ENCODE data around the gene NEK7. TPM values are rescaled to one million over a fixed set of nuclear protein-coding genes. Genes with fewer than 3 reads are reported as not detected.

The NEK7 gene
- polyA plus RNA-seq, 3 donors from 2014 or later: 42.7 to 47.4 (median 47.3) TPM

DNA sequence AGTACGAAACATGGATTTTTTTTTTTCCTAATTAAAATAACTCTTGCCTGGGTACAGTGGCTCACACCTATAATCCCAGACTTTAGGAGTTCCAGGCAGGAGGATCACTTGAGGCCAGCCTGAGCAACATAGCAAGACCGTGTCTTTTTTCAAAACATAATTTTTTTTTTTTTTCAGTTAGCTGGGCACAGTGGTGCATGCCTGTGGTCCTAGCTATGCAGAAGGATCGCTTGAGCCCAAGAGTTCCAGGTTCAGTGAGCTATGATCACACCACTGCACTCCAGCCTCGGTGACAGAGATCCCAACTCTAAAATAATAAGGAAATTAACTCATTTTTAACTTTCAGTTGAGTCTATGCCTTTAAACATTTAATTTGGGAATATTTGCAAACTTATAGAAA, 170.1 kb downstream of the NEK7 start:
- DNase-seq: no peak
- H3K4me1 Mint-ChIP-seq: no peaks in the 10 kb centered on the region
- peaks cover 5 to 6% (median 6%) of the 10 kb centered on the region in 3 donors for H3K27me3 Mint-ChIP-seq (ENCODE audit: low read depth in 3 of 3)
- no peaks in the 10 kb centered on the region for H3K36me3 Mint-ChIP-seq
- H3K27ac Mint-ChIP-seq: no peak overlapping the region
- H3K9me3 Mint-ChIP-seq: no peaks in the 10 kb centered on the region
- H3K4me3 Mint-ChIP-seq: no peak overlapping the region

DNA sequence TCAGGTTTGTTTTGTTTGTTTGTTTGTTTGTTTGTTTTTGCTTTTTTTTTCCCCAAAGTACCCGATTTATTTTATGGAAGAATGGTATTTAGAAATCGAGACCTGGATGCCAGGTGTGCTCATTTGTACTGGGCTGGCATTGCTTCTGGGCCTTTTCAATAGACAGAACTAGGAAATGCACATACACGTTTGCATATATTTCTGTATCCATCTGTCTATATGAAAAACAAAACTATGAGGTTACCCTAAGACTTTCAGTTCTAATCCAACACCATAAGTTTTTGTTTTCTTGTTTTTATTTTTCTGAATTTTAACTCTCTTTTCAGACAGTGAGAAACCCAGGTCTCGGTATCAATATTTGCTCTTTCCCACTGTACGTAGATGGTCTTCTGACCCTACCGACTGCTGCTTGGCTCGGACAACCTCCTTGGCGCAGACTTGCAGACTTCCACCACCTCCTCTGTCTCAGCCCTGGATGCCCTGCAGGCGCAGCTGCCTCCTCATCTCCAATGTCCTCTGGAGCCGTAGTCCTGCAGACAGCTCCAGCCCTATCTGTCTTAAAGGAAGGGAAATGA, 171.7 kb downstream of the NEK7 start:
- Mint-ChIP-seq H3K4me3 (no peak overlapping the region), H3K27me3 (ENCODE audit: low read depth in 3 of 3) (peaks cover 5 to 6% (median 6%) of the 10 kb centered on the region in 3 donors), H3K36me3 (no peaks in the 10 kb centered on the region), H3K27ac (peak overlapping the region in 1 of 6 donors; percentile 54), H3K4me1 (no peaks in the 10 kb centered on the region), H3K9me3 (no peaks in the 10 kb centered on the region)
- DNase-seq: no peak

- Mint-ChIP-seq H3K27ac (no peak overlapping the region), H3K36me3 (no peaks in the 10 kb centered on the region), H3K27me3 (ENCODE audit: low read depth in 3 of 3) (peaks cover 4 to 5% (median 4%) of the 10 kb centered on the region in 3 donors), H3K9me3 (peaks cover 0 to 2% (median 0%) of the 10 kb centered on the region in 6 donors), H3K4me1 (no peaks in the 10 kb centered on the region), H3K4me3 (no peak overlapping the region)
- no peak for DNase-seq
Measured at GRCh38 chr1:198330982-198331615, 174.3 kb downstream of the NEK7 start.

DNA sequence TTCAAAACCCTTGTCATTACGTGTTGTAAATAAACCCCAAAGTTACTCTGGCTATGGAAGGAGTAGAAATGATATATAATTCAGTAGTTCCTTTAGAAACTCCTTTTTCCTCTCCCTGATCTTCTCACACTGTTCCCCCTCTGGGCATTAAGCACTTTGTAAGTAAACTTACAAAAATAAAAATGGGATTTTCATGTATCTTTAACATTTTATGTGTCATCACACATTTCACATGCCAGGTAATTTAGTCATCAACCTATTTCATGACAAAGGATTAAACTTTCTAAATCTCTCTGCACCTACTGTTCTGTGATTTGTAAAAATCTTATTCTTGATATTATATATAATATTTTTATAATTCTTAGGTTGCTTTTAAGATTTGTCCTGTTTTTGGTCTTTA, 176.9 kb downstream of the NEK7 start:
- Mint-ChIP-seq H3K9me3 (peaks cover 0 to 2% (median 0%) of the 10 kb centered on the region in 6 donors), H3K27ac (no peak overlapping the region), H3K4me3 (no peak overlapping the region), H3K27me3 (ENCODE audit: low read depth in 3 of 3) (peaks cover 3 to 4% (median 3%) of the 10 kb centered on the region in 3 donors), H3K36me3 (no peaks in the 10 kb centered on the region), H3K4me1 (no peaks in the 10 kb centered on the region)
- no peak for DNase-seq

GRCh38 chr1:198335663-198336062, 178.9 kb downstream of the NEK7 start:
- no peak for DNase-seq
- Mint-ChIP-seq H3K27me3 (ENCODE audit: low read depth in 3 of 3) (peaks cover 2% of the 10 kb centered on the region in 3 donors), H3K9me3 (peaks cover 0 to 2% (median 0%) of the 10 kb centered on the region in 6 donors), H3K27ac (no peak overlapping the region), H3K4me1 (no peaks in the 10 kb centered on the region), H3K36me3 (peaks cover 0 to 3% (median 0%) of the 10 kb centered on the region in 3 donors), H3K4me3 (no peak overlapping the region)

GRCh38 chr1:198337886-198338285, 181.1 kb downstream of the NEK7 start:
- Mint-ChIP-seq H3K4me1 (no peaks in the 10 kb centered on the region), H3K36me3 (peaks cover 0 to 3% (median 0%) of the 10 kb centered on the region in 3 donors), H3K27me3 (ENCODE audit: low read depth in 3 of 3) (peaks cover 0 to 2% (median 0%) of the 10 kb centered on the region in 3 donors), H3K4me3 (no peak overlapping the region), H3K27ac (no peak overlapping the region), H3K9me3 (peaks cover 0 to 2% (median 0%) of the 10 kb centered on the region in 6 donors)
- no peak for DNase-seq

DNA sequence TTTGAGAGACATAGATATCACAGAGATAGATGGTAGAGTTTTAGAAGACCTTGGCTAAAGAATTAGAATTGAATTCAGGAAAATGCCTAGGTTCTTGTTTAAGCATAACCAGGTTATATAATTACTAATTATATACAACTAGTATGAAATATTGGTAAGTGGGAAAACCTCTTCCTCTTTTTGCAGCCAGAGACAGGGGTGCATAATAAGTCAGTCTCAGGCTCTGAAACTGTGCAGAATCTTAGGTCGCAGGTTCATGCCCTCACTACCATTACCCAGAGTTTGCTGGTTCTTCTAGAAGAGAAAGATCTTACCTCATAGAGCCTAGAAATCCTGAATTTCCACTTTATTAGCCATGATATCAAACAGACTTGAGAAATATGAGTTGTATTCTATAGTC, 183.3 kb downstream of the NEK7 start:
- Mint-ChIP-seq H3K4me1 (no peaks in the 10 kb centered on the region), H3K4me3 (no peak overlapping the region)

GRCh38 chr1:198346178-198346577, 189.4 kb downstream of the NEK7 start:
- no peaks in the 10 kb centered on the region for H3K4me1 Mint-ChIP-seq
- H3K4me3 Mint-ChIP-seq: no peak overlapping the region
- no peak overlapping the region for H3K27ac Mint-ChIP-seq
- H3K36me3 Mint-ChIP-seq: no peaks in the 10 kb centered on the region
- DNase-seq: no peak
- H3K9me3 Mint-ChIP-seq: no peaks in the 10 kb centered on the region
- H3K27me3 Mint-ChIP-seq (ENCODE audit: low read depth in 3 of 3): peaks cover 0 to 5% (median 0%) of the 10 kb centered on the region in 3 donors

More for the DNA sequence above, 183.3 kb downstream of the NEK7 start:
- Mint-ChIP-seq H3K9me3 (peaks cover 0 to 2% (median 0%) of the 10 kb centered on the region in 6 donors), H3K27me3 (ENCODE audit: low read depth in 3 of 3) (peaks cover 0 to 2% (median 2%) of the 10 kb centered on the region in 3 donors), H3K27ac (no peak overlapping the region), H3K36me3 (peaks cover 0 to 3% (median 0%) of the 10 kb centered on the region in 3 donors)
- no peak for DNase-seq

DNA sequence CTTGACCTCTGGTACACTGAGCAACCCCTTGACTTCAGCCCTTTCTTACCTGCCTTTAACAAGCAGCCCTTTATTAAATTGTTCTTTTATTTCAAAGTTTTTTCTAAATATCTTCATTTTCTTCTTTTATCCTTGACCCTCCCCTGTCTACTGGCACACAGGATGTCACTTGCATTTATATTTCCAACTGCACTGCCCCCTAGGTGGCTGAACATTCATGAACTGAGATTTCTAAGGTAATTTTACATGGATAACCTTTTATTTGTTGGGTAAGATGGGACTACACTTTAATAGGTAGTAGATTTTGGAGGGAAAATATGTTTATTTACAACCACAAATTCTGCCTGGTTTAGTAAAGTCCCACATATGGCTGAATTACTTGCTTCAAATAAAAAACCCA, 193.7 kb downstream of the NEK7 start:
- peaks cover 0 to 3% (median 0%) of the 10 kb centered on the region in 3 donors for H3K27me3 Mint-ChIP-seq (ENCODE audit: low read depth in 3 of 3)
- DNase-seq: no peak
- no peaks in the 10 kb centered on the region for H3K9me3 Mint-ChIP-seq
- no peaks in the 10 kb centered on the region for H3K4me1 Mint-ChIP-seq
- H3K27ac Mint-ChIP-seq: no peak overlapping the region
- H3K4me3 Mint-ChIP-seq: no peak overlapping the region
- H3K36me3 Mint-ChIP-seq: no peaks in the 10 kb centered on the region

- H3K36me3 Mint-ChIP-seq: no peaks in the 10 kb centered on the region
- no peaks in the 10 kb centered on the region for H3K4me1 Mint-ChIP-seq
- H3K4me3 Mint-ChIP-seq: no peak overlapping the region
- no peak for DNase-seq
- H3K27ac Mint-ChIP-seq: no peak overlapping the region
- no peaks in the 10 kb centered on the region for H3K27me3 Mint-ChIP-seq (ENCODE audit: low read depth in 3 of 3)
- H3K9me3 Mint-ChIP-seq: no peaks in the 10 kb centered on the region
Measured at GRCh38 chr1:198352975-198353695, 196.3 kb downstream of the NEK7 start.

- no peaks in the 10 kb centered on the region for H3K9me3 Mint-ChIP-seq
- peaks cover 0 to 5% (median 0%) of the 10 kb centered on the region in 3 donors for H3K27me3 Mint-ChIP-seq (ENCODE audit: low read depth in 3 of 3)
- no peak overlapping the region for H3K27ac Mint-ChIP-seq
- no peak overlapping the region for H3K4me3 Mint-ChIP-seq
- no peaks in the 10 kb centered on the region for H3K4me1 Mint-ChIP-seq
- H3K36me3 Mint-ChIP-seq: no peaks in the 10 kb centered on the region
- no peak for DNase-seq
Measured at GRCh38 chr1:198357937-198358336, 201.1 kb downstream of the NEK7 start.

DNA sequence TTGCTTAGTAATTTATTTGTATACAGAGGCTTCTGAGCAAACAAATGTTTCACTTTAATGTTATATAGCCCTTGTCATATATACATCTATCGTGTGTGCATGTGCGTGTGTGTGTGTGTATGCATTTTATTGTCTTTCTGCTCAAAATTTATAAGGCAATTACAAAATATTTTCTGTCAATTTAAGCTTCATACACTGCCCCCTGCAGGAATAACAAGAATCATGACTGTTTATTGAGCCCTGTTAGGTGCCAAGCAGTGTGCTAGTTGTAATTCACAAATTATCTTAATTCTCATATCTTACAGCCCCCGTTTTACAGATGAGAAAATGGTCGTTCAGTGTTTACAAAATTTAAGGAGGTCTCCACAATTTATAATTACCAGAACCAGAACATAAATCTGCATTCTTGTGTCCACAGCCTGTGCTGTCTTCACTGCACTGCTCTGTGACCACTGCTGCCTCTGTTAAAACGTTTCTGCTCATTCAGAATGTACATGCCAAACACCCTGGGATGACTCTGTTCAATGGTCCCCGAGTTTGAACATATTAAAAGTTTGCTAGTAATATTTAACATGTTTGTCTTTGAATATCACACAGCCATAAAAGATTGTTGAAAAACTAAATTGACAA, 202.3 kb downstream of the NEK7 start:
- peak in 2 of 3 donors; percentile 9 to 32 for DNase-seq
- H3K27ac Mint-ChIP-seq: no peak overlapping the region

GRCh38 chr1:198360208-198360729, 203.5 kb downstream of the NEK7 start:
- H3K4me3 Mint-ChIP-seq: no peak overlapping the region
- H3K36me3 Mint-ChIP-seq: no peaks in the 10 kb centered on the region
- H3K27me3 Mint-ChIP-seq (ENCODE audit: low read depth in 3 of 3): peaks cover 0 to 5% (median 0%) of the 10 kb centered on the region in 3 donors
- no peak for DNase-seq
- no peaks in the 10 kb centered on the region for H3K4me1 Mint-ChIP-seq
- H3K9me3 Mint-ChIP-seq: no peaks in the 10 kb centered on the region
- H3K27ac Mint-ChIP-seq: no peak overlapping the region

More for the DNA sequence above, 202.3 kb downstream of the NEK7 start:
- no peaks in the 10 kb centered on the region for H3K9me3 Mint-ChIP-seq
- H3K27me3 Mint-ChIP-seq (ENCODE audit: low read depth in 3 of 3): peaks cover 0 to 5% (median 0%) of the 10 kb centered on the region in 3 donors
- H3K4me3 Mint-ChIP-seq: no peak overlapping the region
- H3K4me1 Mint-ChIP-seq: no peaks in the 10 kb centered on the region
- H3K36me3 Mint-ChIP-seq: no peaks in the 10 kb centered on the region
